Keratinocyte (primary cell): ENCODE measurements around the gene TMEM271. TPM values are rescaled to one million over a fixed set of nuclear protein-coding genes. Genes with fewer than 3 reads are reported as not detected.

Experiments
- DNase-seq: peaks from one replicate; pipeline ENCODE4 v3.0.0-alpha.2; 2011; ENCODE audit warnings: low read depth, missing footprints, low spot score
- FAIRE-seq: peaks from 2 replicates; lab custom pipeline; 2011; peaks lifted over from hg19 to GRCh38; lab: Jason Lieb, UNC
- H2AFZ ChIP-seq: 2 replicates; pipeline ENCODE4 v1.6.0; 2012; ENCODE audit warnings: low read length, control low read depth, inconsistent platforms; ENCODE audit not compliant: control insufficient read depth
- H3K27ac ChIP-seq: 2 replicates; pipeline ENCODE4 v1.5.1; 2011; ENCODE audit warnings: low read length; ENCODE audit not compliant: control insufficient read depth, insufficient read depth
- H3K27me3 ChIP-seq: 3 replicates; pipeline ENCODE4 v1.6.0; 2011; ENCODE audit warnings: low read length; ENCODE audit not compliant: control insufficient read depth, insufficient read depth; ENCODE audit errors: extremely low read depth
- H3K36me3 ChIP-seq, 2 experiments: 2 replicates in 1 of 2; 3 replicates in 1 of 2; pipeline ENCODE4 v1.5.1; 2011; ENCODE audit warnings: low read length in 2 of 2, mild to moderate bottlenecking in 1 of 2; ENCODE audit not compliant: control insufficient read depth in 2 of 2, insufficient read depth in 2 of 2; ENCODE audit errors: extremely low read depth in 1 of 2
- H3K4me1 ChIP-seq: 3 replicates; pipeline ENCODE4 v1.5.1; 2011; ENCODE audit warnings: low read length; ENCODE audit not compliant: control insufficient read depth, insufficient read depth; ENCODE audit errors: extremely low read depth
- H3K4me2 ChIP-seq: 3 replicates; pipeline ENCODE4 v1.6.0; 2011; ENCODE audit warnings: low read depth, low read length; ENCODE audit not compliant: control insufficient read depth, insufficient read depth; ENCODE audit errors: extremely low read depth
- H3K4me3 ChIP-seq, 3 experiments: fragments of 200-600 bp in 1 of 3; sonication (generic) in 1 of 3; 2 replicates in 2 of 3; 3 replicates in 1 of 3; pipeline ENCODE4 v1.5.1; 2011 to 2016; ENCODE audit warnings: low read length in 3 of 3, mild to moderate bottlenecking in 3 of 3, control low read depth in 2 of 3, inconsistent platforms in 1 of 3, low read depth in 1 of 3, mixed read lengths in 1 of 3, mixed run types in 1 of 3, moderate library complexity in 1 of 3; ENCODE audit not compliant: control insufficient read depth in 2 of 3, insufficient read depth in 2 of 3; ENCODE audit errors: extremely low read depth in 1 of 3
- H3K79me2 ChIP-seq: 2 replicates; pipeline ENCODE4 v1.6.0; 2012; ENCODE audit warnings: low read length; ENCODE audit not compliant: control insufficient read depth, insufficient read depth
- H3K9ac ChIP-seq: 3 replicates; pipeline ENCODE4 v1.6.0; 2011; ENCODE audit warnings: low read length; ENCODE audit not compliant: control insufficient read depth, insufficient read depth; ENCODE audit errors: extremely low read depth
- H3K9me1 ChIP-seq: 3 replicates; pipeline ENCODE4 v1.6.0; 2011; ENCODE audit warnings: low read length; ENCODE audit not compliant: control insufficient read depth, insufficient read depth; ENCODE audit errors: extremely low read depth
- H3K9me3 ChIP-seq: 2 replicates; pipeline ENCODE4 v1.5.1; 2012; ENCODE audit warnings: low read depth, low read length; ENCODE audit not compliant: control insufficient read depth
- H4K20me1 ChIP-seq: 3 replicates; pipeline ENCODE4 v1.6.0; 2011; ENCODE audit warnings: low read length; ENCODE audit not compliant: control insufficient read depth, insufficient read depth; ENCODE audit errors: extremely low read depth
- CTCF ChIP-seq, 3 experiments: IDR thresholded peaks in 1 of 3; conservative IDR thresholded peaks in 1 of 3; optimal IDR thresholded peaks in 1 of 3; 2 replicates in 2 of 3; 3 replicates in 1 of 3; pipeline versions ENCODE3 to v1.5.1; 2011; ENCODE audit warnings: low read length in 3 of 3, mild to moderate bottlenecking in 3 of 3, moderate library complexity in 2 of 3, control low read depth in 1 of 3, inconsistent platforms in 1 of 3; ENCODE audit not compliant: insufficient read depth in 2 of 3; ENCODE audit errors: extremely low read depth in 1 of 3
- EZH2 ChIP-seq: IDR thresholded peaks from one replicate; pipeline ENCODE4 v1.6.1; 2012; ENCODE audit warnings: inconsistent platforms, mild to moderate bottlenecking, low read length, moderate library complexity
- dilution Hi-C: fragments of 300-500 bp; cut with MboI; formaldehyde crosslinking; loops from one replicate; pipeline ENCODE4 v1.7.0; 2020; ENCODE audit warnings: low sequenced_read_pairs; ENCODE audit not compliant: extremely low pct_ligation_motif_present
- polyA plus RNA-seq, 5 experiments: library from polyadenylated mRNA; depleted of rRNA in 3 of 5; stranded (reverse) in 3 of 5; stranded (forward) in 1 of 5; unstranded in 1 of 5; fragments of >200 nt; gene quantifications; 1 replicate in 1 of 5; 2 replicates in 3 of 5; 3 replicates in 1 of 5; pipeline versions ENCODE4 v1.2.1 to v1.2.3, GENCODE V29; 2011 to 2012; ENCODE audit warnings: missing spikeins in 2 of 5, low read depth in 1 of 5, low replicate concordance in 1 of 5

TMEM271 gene
- polyA plus RNA-seq, 1 donor (not counting 4 experiments of a cell fraction or from before 2014, with no cell fraction given) = not detected

- no peak for DNase-seq
- no peak overlapping the region for H3K9ac ChIP-seq
- TF ChIP-seq EZH2 (no peak), CTCF (optimal IDR thresholded peaks at IDR 0.05 in 1 of 3, IDR thresholded peaks at IDR 0.05 in 1 of 3, conservative IDR thresholded peaks at IDR 0.05 in 1 of 3; ENCODE audit: extremely low read depth in 1 of 3, insufficient read depth in 2 of 3, low read length in 3 of 3) (no peak)
- peaks cover 57% of the 10 kb centered on the region for H3K27me3 ChIP-seq
- H3K4me3 ChIP-seq = no peak overlapping the region
- H4K20me1 ChIP-seq = peaks cover 4% of the 10 kb centered on the region
- no peak overlapping the region for H2AFZ ChIP-seq
- no peak overlapping the region for H3K4me2 ChIP-seq
- no peaks in the 10 kb centered on the region for H3K79me2 ChIP-seq
- peaks cover 6% of the 10 kb centered on the region for H3K4me1 ChIP-seq
- H3K36me3 ChIP-seq = no peaks in the 10 kb centered on the region
- FAIRE-seq = no peak
- H3K9me3 ChIP-seq = no peaks in the 10 kb centered on the region
- dilution Hi-C loops = no loop called here
- H3K27ac ChIP-seq = no peak overlapping the region
- no peaks in the 10 kb centered on the region for H3K9me1 ChIP-seq
These were observed 3.5 kb downstream of the TMEM271 start for GRCh38 chr4:572594-572993.

GRCh38 chr4:571838-572572 lies 4.1 kb downstream of the TMEM271 start:
- peaks cover 1% of the 10 kb centered on the region for H3K4me1 ChIP-seq
- peaks cover 4% of the 10 kb centered on the region for H4K20me1 ChIP-seq
- no peak overlapping the region for H3K4me2 ChIP-seq
- no peak overlapping the region for H2AFZ ChIP-seq
- dilution Hi-C loops = no loop called here
- peak; percentile 54 for TF ChIP-seq EZH2
- no peak for TF ChIP-seq CTCF (optimal IDR thresholded peaks at IDR 0.05 in 1 of 3, IDR thresholded peaks at IDR 0.05 in 1 of 3, conservative IDR thresholded peaks at IDR 0.05 in 1 of 3; ENCODE audit: extremely low read depth in 1 of 3, insufficient read depth in 2 of 3, low read length in 3 of 3)
- H3K4me3 ChIP-seq = no peak overlapping the region
- no peak overlapping the region for H3K9ac ChIP-seq
- H3K27ac ChIP-seq = no peak overlapping the region
- no peaks in the 10 kb centered on the region for H3K36me3 ChIP-seq
- no peak for FAIRE-seq
- H3K79me2 ChIP-seq = no peaks in the 10 kb centered on the region
- H3K9me1 ChIP-seq = no peaks in the 10 kb centered on the region
- no peak for DNase-seq
- no peaks in the 10 kb centered on the region for H3K9me3 ChIP-seq
- peaks cover 51% of the 10 kb centered on the region for H3K27me3 ChIP-seq
